GM18517 (cell line): Measurements from ENCODE around the gene E4F1.

Source experiments
- ATAC-seq: cut with Tn5 transposase; IDR thresholded peaks from one replicate; pipeline ENCODE4 v1.9.1; 2021; ENCODE audit warnings: mild to moderate bottlenecking, moderate library complexity; ENCODE audit not compliant: unreplicated experiment

The E4F1 gene

GRCh38 chr16:2271848-2272461, 48.6 kb downstream of the E4F1 start:
- ATAC-seq, result no peak

- no peak for ATAC-seq
Observed at GRCh38 chr16:2273484-2273883, 50.1 kb downstream of the E4F1 start.

- ATAC-seq, result no peak
Observed at GRCh38 chr16:2273931-2274330, 50.5 kb downstream of the E4F1 start.

- no peak for ATAC-seq
Observed at GRCh38 chr16:2275476-2276367, 52.3 kb downstream of the E4F1 start.

- ATAC-seq, result no peak
Observed at GRCh38 chr16:2276368-2277195, 53.2 kb downstream of the E4F1 start.

GRCh38 chr16:2277466-2278271, 54.3 kb downstream of the E4F1 start:
- ATAC-seq, result no peak

GRCh38 chr16:2278272-2278608, 54.8 kb downstream of the E4F1 start:
- ATAC-seq, result no peak

GRCh38 chr16:2278956-2279800, 55.8 kb downstream of the E4F1 start:
- no peak for ATAC-seq

- no peak for ATAC-seq
Observed at GRCh38 chr16:2280461-2280860, 57.1 kb downstream of the E4F1 start.

GRCh38 chr16:2280981-2281542, 57.7 kb downstream of the E4F1 start:
- no peak for ATAC-seq

- no peak for ATAC-seq
Observed at GRCh38 chr16:2282262-2282661, 58.9 kb downstream of the E4F1 start.

GRCh38 chr16:2282866-2283555, 59.6 kb downstream of the E4F1 start:
- ATAC-seq, result no peak

- ATAC-seq, result no peak
Observed at GRCh38 chr16:2284001-2284770, 60.8 kb downstream of the E4F1 start.

GRCh38 chr16:2284797-2285576, 61.6 kb downstream of the E4F1 start:
- ATAC-seq, result no peak
